Suprapubic skin (tissue), 4 donors: ENCODE results near the gene NLRP11. TPM values are rescaled to one million over a fixed set of nuclear protein-coding genes. Genes with fewer than 3 reads are reported as not detected.

ENCODE experiments used
- DNase-seq, 2 donors: peaks; one replicate each; pipeline ENCODE4 v3.0.0-alpha.2; 2019; ENCODE audit warnings: low spot score in 2 of 2
- H3K27ac ChIP-seq: fragments of 200-600 bp; sonication (generic); one replicate; pipeline ENCODE4 v1.5.1; 2019
- H3K27me3 ChIP-seq: fragments of 200-600 bp; sonication (generic); one replicate; pipeline ENCODE4 v1.5.1; 2019
- H3K36me3 ChIP-seq: fragments of 200-600 bp; sonication (generic); one replicate; pipeline ENCODE4 v1.5.1; 2019
- H3K4me1 ChIP-seq: fragments of 200-600 bp; sonication (generic); one replicate; pipeline ENCODE4 v1.5.1; 2019
- H3K4me3 ChIP-seq: fragments of 200-600 bp; sonication (generic); one replicate; pipeline ENCODE4 v1.5.1; 2019; ENCODE audit warnings: mild to moderate bottlenecking
- H3K9me3 ChIP-seq: fragments of 200-600 bp; sonication (generic); one replicate; pipeline ENCODE4 v1.5.1; 2019
- CTCF ChIP-seq, 2 donors: fragments of 200-600 bp in 1 of 2; fragments of 450-650 bp in 1 of 2; sonication (generic) in 1 of 2; IDR thresholded peaks; one replicate each; pipeline ENCODE4 v1.5.1; 2016 to 2019; ENCODE audit warnings: antibody characterized with exemption in 2 of 2, mild to moderate bottlenecking in 1 of 2, moderate library complexity in 1 of 2
- EP300 ChIP-seq: sonication (generic); formaldehyde crosslinking; IDR thresholded peaks from one replicate; pipeline ENCODE4 v1.6.1; 2017; ENCODE audit warnings: antibody characterized with exemption
- POLR2A ChIP-seq, 2 donors: fragments of 450-650 bp; IDR thresholded peaks; one replicate each; pipeline ENCODE4 v1.6.1; 2017; ENCODE audit warnings: antibody characterized with exemption in 2 of 2, mild to moderate bottlenecking in 2 of 2, moderate library complexity in 2 of 2
- POLR2AphosphoS5 ChIP-seq, 3 donors: sonication (generic); formaldehyde crosslinking; IDR thresholded peaks; one replicate each; pipeline ENCODE4 v1.6.1; 2017; ENCODE audit warnings: antibody characterized with exemption in 3 of 3
- WGBS: methylation state at CpG from one replicate; pipeline ENCODE4 v1.1.5; 2018; 5-methylcytosine and 5-hydroxymethylcytosine counted together
- total RNA-seq, 4 donors: library from RNA; depleted of rRNA; stranded (reverse); fragments of >200 nt; gene quantifications; one replicate each; pipeline ENCODE4 v1.1.0, GENCODE V29; 2016

The NLRP11 gene
- under 1 TPM in 1 of 4 donors, not detected in 3; 0.26 TPM for total RNA-seq

GRCh38 chr19:55831846-55832245 lies at the start of gene NLRP11:
TSS of gene NLRP11 (minus strand) at chr19:55831999. CDS start at chr19:55818174, 13,825 bp downstream.
- TF ChIP-seq POLR2AphosphoS5 (IDR thresholded peaks at IDR 0.05) (no peak), CTCF (IDR thresholded peaks at IDR 0.05) (no peak), EP300 (no peak), POLR2A (IDR thresholded peaks at IDR 0.05) (no peak)
- 91% methylated on average over 10 of the region's 10 CpGs for WGBS
- no peak for DNase-seq

GRCh38 chr19:55877211-55877610 lies 45.4 kb upstream of the NLRP11 start:
- DNase-seq, result no peak
- WGBS, result 61% methylated on average over 3 of the region's 3 CpGs
- no peak for TF ChIP-seq POLR2A (IDR thresholded peaks at IDR 0.05)
- no peak for TF ChIP-seq POLR2AphosphoS5 (IDR thresholded peaks at IDR 0.05)
- no peak for TF ChIP-seq EP300
- no peak for TF ChIP-seq CTCF (IDR thresholded peaks at IDR 0.05)
- Histone ChIP-seq H3K4me1 (no peaks in the 10 kb centered on the region), H3K9me3 (peaks cover 15% of the 10 kb centered on the region), H3K36me3 (no peaks in the 10 kb centered on the region), H3K27ac (no peak overlapping the region), H3K27me3 (no peaks in the 10 kb centered on the region), H3K4me3 (no peak overlapping the region)

More at GRCh38 chr19:55831846-55832245, at the start of gene NLRP11:
- no peaks in the 10 kb centered on the region for H3K27me3 ChIP-seq
- no peaks in the 10 kb centered on the region for H3K36me3 ChIP-seq
- no peak within 1 kb of the TSS for H3K27ac ChIP-seq
- peaks cover 4% of the 10 kb centered on the region for H3K9me3 ChIP-seq
- H3K4me1 ChIP-seq, result no peaks in the 10 kb centered on the region
- H3K4me3 ChIP-seq, result no peak within 1 kb of the TSS

GRCh38 chr19:55870736-55871135 lies 38.9 kb upstream of the NLRP11 start:
- Histone ChIP-seq H3K9me3 (peaks cover 3% of the 10 kb centered on the region), H3K4me1 (no peaks in the 10 kb centered on the region), H3K27ac (no peak overlapping the region), H3K36me3 (no peaks in the 10 kb centered on the region), H3K4me3 (no peak overlapping the region), H3K27me3 (no peaks in the 10 kb centered on the region)
- no peak for DNase-seq
- 92% methylated on average over 11 of the region's 11 CpGs for WGBS
- TF ChIP-seq POLR2AphosphoS5 (IDR thresholded peaks at IDR 0.05), result no peak
- no peak for TF ChIP-seq POLR2A (IDR thresholded peaks at IDR 0.05)
- no peak for TF ChIP-seq EP300
- no peak for TF ChIP-seq CTCF (IDR thresholded peaks at IDR 0.05)

GRCh38 chr19:55867101-55867500 lies 35.3 kb upstream of the NLRP11 start:
- WGBS, result 80% methylated on average over 7 of the region's 7 CpGs
- peaks cover 3% of the 10 kb centered on the region for H3K9me3 ChIP-seq
- H3K36me3 ChIP-seq, result no peaks in the 10 kb centered on the region
- no peaks in the 10 kb centered on the region for H3K4me1 ChIP-seq
- TF ChIP-seq POLR2AphosphoS5 (IDR thresholded peaks at IDR 0.05) (no peak), CTCF (IDR thresholded peaks at IDR 0.05) (no peak), EP300 (no peak), POLR2A (IDR thresholded peaks at IDR 0.05) (no peak)
- no peak overlapping the region for H3K27ac ChIP-seq
- DNase-seq, result no peak
- no peaks in the 10 kb centered on the region for H3K27me3 ChIP-seq
- H3K4me3 ChIP-seq, result no peak overlapping the region

- no peaks in the 10 kb centered on the region for H3K4me1 ChIP-seq
- no peak overlapping the region for H3K4me3 ChIP-seq
- no peaks in the 10 kb centered on the region for H3K36me3 ChIP-seq
- WGBS, result 66% methylated on average over 3 of the region's 3 CpGs
- no peak for DNase-seq
- no peaks in the 10 kb centered on the region for H3K27me3 ChIP-seq
- H3K9me3 ChIP-seq, result peaks cover 6% of the 10 kb centered on the region
- no peak overlapping the region for H3K27ac ChIP-seq
- TF ChIP-seq POLR2AphosphoS5 (IDR thresholded peaks at IDR 0.05) (no peak), CTCF (IDR thresholded peaks at IDR 0.05) (no peak), EP300 (no peak), POLR2A (IDR thresholded peaks at IDR 0.05) (no peak)
Measured at GRCh38 chr19:55866521-55866920, 34.7 kb upstream of the NLRP11 start.
